ENCODE results near the gene MIF.

DNA sequence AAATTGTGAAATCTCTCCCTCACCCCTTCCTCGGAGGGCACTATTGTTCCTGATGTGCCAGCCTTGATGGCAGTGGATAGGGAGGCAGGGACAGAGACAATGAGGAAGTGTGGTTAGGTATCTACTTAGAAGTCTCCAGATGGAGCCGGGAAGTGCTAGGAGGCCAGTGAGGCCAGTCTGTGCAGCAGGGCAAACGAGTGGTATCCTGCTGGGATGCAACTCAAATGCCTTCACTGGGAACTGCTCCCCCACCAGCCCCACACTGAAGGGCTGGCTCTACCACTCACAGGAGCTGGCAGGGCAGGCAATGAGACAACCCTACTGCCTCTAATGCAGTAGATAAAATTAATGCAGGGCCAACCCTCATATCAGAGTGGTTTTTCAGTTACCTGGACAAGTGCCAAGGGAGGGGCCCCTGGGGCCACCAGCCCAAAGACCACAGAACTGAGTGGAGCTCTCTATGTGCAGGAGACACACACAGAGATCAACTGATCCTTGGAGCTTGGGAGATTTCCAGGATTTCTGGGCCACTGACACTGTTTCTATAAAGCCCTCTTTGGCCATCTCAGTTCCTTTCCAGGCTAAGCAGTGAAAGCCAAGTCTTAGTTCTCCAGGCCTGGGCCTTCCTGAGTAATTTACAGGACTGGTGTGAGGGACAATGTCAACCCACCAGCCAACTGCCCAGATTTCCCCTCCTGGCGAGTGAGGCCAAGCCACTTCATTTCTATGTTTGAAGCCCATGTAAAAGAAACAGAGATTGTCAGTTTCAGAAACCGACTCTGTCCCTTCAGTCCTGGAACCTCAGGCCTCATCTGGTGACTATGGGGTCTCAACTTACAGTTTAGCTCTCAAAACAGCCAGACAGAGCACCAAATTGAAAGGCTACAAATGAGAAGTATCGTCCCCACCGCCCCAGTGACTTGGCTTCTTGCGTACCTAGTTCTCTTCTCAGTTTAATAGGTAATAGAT lies 4.1 kb downstream of the MIF start:
- no peak for TF ChIP-seq EZH2phosphoT487 (IDR thresholded peaks at IDR 0.05; ENCODE audit: insufficient read depth, low read depth)
- TF ChIP-seq EZH2 (IDR thresholded peaks at IDR 0.05; ENCODE audit: insufficient read depth, poor library complexity, severe bottlenecking), result no peak

All from GM23248 (cell line).